HCT116 (cell line): ENCODE measurements around the gene ABHD16B. TPM values are rescaled to one million over a fixed set of nuclear protein-coding genes. Genes with fewer than 3 reads are reported as not detected.
A peak's percentile ranks its signal among the peaks of the same experiment; 100 is the strongest.

ENCODE experiments used
- ATAC-seq: fragments of 200-7000 bp; cut with Tn5 transposase; 2 replicates; pipeline ENCODE4 v1.9.1; 2020; ENCODE audit warnings: mild to moderate bottlenecking, moderate library complexity
- BruUV-seq: library from RNA; stranded (reverse); fragments of 400-500 nt; replicated peaks from 2 replicates; lab custom pipeline; 2021; lab: Mats Ljungman, UMichigan
- CTCF ChIA-PET: fragments of 300-600 bp; sonication (Branson Sonifier 250); formaldehyde crosslinking; loops from one replicate; lab custom pipeline; 2021; ENCODE audit warnings: antibody characterized with exemption; lab: Charles Lee
- POLR2A ChIA-PET: fragments of 300-600, 350-600 bp; sonication (Branson Sonifier 250); formaldehyde crosslinking; loops from one replicate; lab custom pipeline; 2021; ENCODE audit warnings: antibody characterized with exemption; lab: Charles Lee
- RAD21 ChIA-PET, 2 experiments: fragments of 300-600 bp; sonication (Branson Sonifier 250); formaldehyde crosslinking; loops; one replicate each; lab custom pipeline; 2023; ENCODE audit warnings: low total read pairs in 2 of 2; ENCODE audit not compliant: uncharacterized antibody in 2 of 2, unreplicated experiment in 2 of 2, low non-redundant PET in 1 of 2; lab: Charles Lee
- DNase-seq: peaks from one replicate; pipeline ENCODE4 v3.0.0-alpha.2; 2010; ENCODE audit warnings: low read depth, low spot score
- H2AFZ ChIP-seq: fragments of 200-600 bp; shearing (Covaris generic), sonication (generic); 2 replicates; pipeline ENCODE4 v1.6.1; 2017; ENCODE audit warnings: low read depth, mixed run types, mixed read lengths, antibody characterized with exemption, low read length; ENCODE audit not compliant: poor library complexity, severe bottlenecking
- H3K27ac ChIP-seq: 2 replicates; pipeline ENCODE4 v1.5.1; 2012; ENCODE audit warnings: low read depth, low read length
- H3K27me3 ChIP-seq: fragments of 200-600 bp; sonication (generic); 2 replicates; pipeline ENCODE4 v1.6.1; 2016; ENCODE audit warnings: mixed run types, low read length, mixed read lengths; ENCODE audit not compliant: insufficient read depth
- H3K36me3 ChIP-seq, 2 experiments: fragments of 200-500 bp in 1 of 2; fragments of 200-600 bp in 1 of 2; sonication (Bioruptor generic) in 1 of 2; sonication (generic) in 1 of 2; 2 replicates each; pipeline versions ENCODE4 v1.5.1 to v1.6.1; 2014 to 2016; ENCODE audit warnings: low read length in 2 of 2, inconsistent platforms in 1 of 2, mixed read lengths in 1 of 2, mixed run types in 1 of 2; ENCODE audit not compliant: insufficient read depth in 2 of 2, control insufficient read depth in 1 of 2
- H3K4me1 ChIP-seq, 2 experiments: fragments of 200-600 bp in 1 of 2; sonication (generic) in 1 of 2; 2 replicates each; pipeline versions ENCODE4 v1.5.1 to v1.6.1; 2012 to 2017; ENCODE audit warnings: low read length in 2 of 2, inconsistent platforms in 1 of 2, mild to moderate bottlenecking in 1 of 2, mixed read lengths in 1 of 2, mixed run types in 1 of 2, moderate library complexity in 1 of 2; ENCODE audit not compliant: insufficient read depth in 2 of 2, control insufficient read depth in 1 of 2
- H3K4me2 ChIP-seq: fragments of 200-600 bp; sonication (generic); 2 replicates; pipeline ENCODE4 v1.6.1; 2017; ENCODE audit warnings: mixed run types, low read length, mixed read lengths
- H3K4me3 ChIP-seq, 2 experiments: fragments of 200-600 bp in 1 of 2; sonication (generic) in 1 of 2; replicated peaks in 1 of 2; 2 replicates each; pipeline ENCODE4 v1.5.1; 2011 to 2016; ENCODE audit warnings: low read length in 2 of 2, control low read depth in 1 of 2, low read depth in 1 of 2, mild to moderate bottlenecking in 1 of 2, mixed read lengths in 1 of 2, mixed run types in 1 of 2
- H3K79me2 ChIP-seq: fragments of 200-600 bp; sonication (generic); 2 replicates; pipeline ENCODE4 v1.6.1; 2017; ENCODE audit warnings: mild to moderate bottlenecking, mixed run types, low read length, moderate library complexity, mixed read lengths; ENCODE audit not compliant: insufficient read depth
- H3K9ac ChIP-seq: fragments of 200-600 bp; sonication (generic); 2 replicates; pipeline ENCODE4 v1.6.1; 2016; ENCODE audit warnings: low read length, mixed read lengths
- H3K9me2 ChIP-seq: fragments of 200-600 bp; sonication (generic), shearing (Covaris generic); 2 replicates; pipeline ENCODE4 v1.6.1; 2017; ENCODE audit warnings: mixed run types, mild to moderate bottlenecking, moderate library complexity; ENCODE audit not compliant: insufficient read depth
- H3K9me3 ChIP-seq, 2 experiments: fragments of 200-500 bp in 1 of 2; fragments of 200-600 bp in 1 of 2; sonication (Bioruptor generic) in 1 of 2; sonication (generic) in 1 of 2; 2 replicates each; pipeline ENCODE4 v1.6.1; 2014 to 2017; ENCODE audit warnings: low read length in 2 of 2, mixed read lengths in 2 of 2, inconsistent platforms in 1 of 2, low read depth in 1 of 2, mild to moderate bottlenecking in 1 of 2, mixed run types in 1 of 2, moderate library complexity in 1 of 2; ENCODE audit not compliant: control insufficient read depth in 1 of 2, insufficient read depth in 1 of 2
- H4K20me1 ChIP-seq: fragments of 200-600 bp; sonication (generic), shearing (Covaris generic); 2 replicates; pipeline ENCODE4 v1.6.1; 2017; ENCODE audit warnings: mixed run types, mild to moderate bottlenecking, moderate library complexity; ENCODE audit not compliant: insufficient read depth
- EGR1 ChIP-seq: IDR thresholded peaks from 2 replicates; pipeline ENCODE4 v1.6.1; 2012; ENCODE audit warnings: low read depth
- EZH2 ChIP-seq: fragments of 200-600 bp; sonication (generic); IDR thresholded peaks from 2 replicates; pipeline ENCODE4 v1.6.1; 2017; ENCODE audit warnings: antibody characterized with exemption, mixed run types
- FOSL1 ChIP-seq: IDR thresholded peaks from 2 replicates; pipeline ENCODE4 v1.6.1; 2012; ENCODE audit warnings: low read depth
- POLR2A ChIP-seq: IDR thresholded peaks from 2 replicates; pipeline ENCODE4 v1.7.0; 2011; ENCODE audit warnings: borderline replicate concordance; ENCODE audit not compliant: insufficient read depth, insufficient read length; ENCODE audit errors: extremely low read depth
- SP1 ChIP-seq: IDR thresholded peaks from 2 replicates; pipeline ENCODE4 v1.6.1; 2012; ENCODE audit warnings: low read depth
- SRF ChIP-seq: IDR thresholded peaks from 2 replicates; pipeline ENCODE4 v1.6.1; 2012; ENCODE audit warnings: low read depth
- TCF7L2 ChIP-seq: IDR thresholded peaks from 2 replicates; pipeline ENCODE4 v1.7.0; 2011; ENCODE audit warnings: borderline replicate concordance, inconsistent platforms; ENCODE audit not compliant: insufficient read depth, insufficient read length; ENCODE audit errors: extremely low read depth
- ZNF274 ChIP-seq: fragments of 200-500 bp; sonication (Bioruptor generic); IDR thresholded peaks from 2 replicates; pipeline ENCODE4 v1.6.1; 2014; ENCODE audit warnings: mild to moderate bottlenecking, low read depth, low read length, inconsistent platforms
- intact Hi-C: fragments of 100-400 bp; cut with micrococcal nuclease; formaldehyde crosslinking; loops from 2 replicates; pipeline ENCODE4 v1.10.0; 2022
- total RNA-seq: library from RNA; stranded (reverse); gene quantifications from one replicate; pipeline ENCODE4 v1.2.1, GENCODE V29; 2021; ENCODE audit not compliant: unreplicated experiment
- TF ChIP-seq, protein P1 (sequence below), 3 experiments: fragments of 200-600 bp in 1 of 3; sonication (generic) in 1 of 3; IDR thresholded peaks in 2 of 3; conservative IDR thresholded peaks in 1 of 3; 2 replicates each; pipeline ENCODE4 v1.5.1; 2012 to 2017; ENCODE audit warnings: low read depth in 2 of 3, low read length in 2 of 3, antibody characterized with exemption in 1 of 3, borderline replicate concordance in 1 of 3, control low read depth in 1 of 3, mild to moderate bottlenecking in 1 of 3, mixed read lengths in 1 of 3, mixed run types in 1 of 3, moderate library complexity in 1 of 3; ENCODE audit not compliant: insufficient read depth in 1 of 3
- TF ChIP-seq, protein P2 (sequence below): IDR thresholded peaks from 2 replicates; pipeline ENCODE4 v1.6.1; 2012

Gene ABHD16B
- total RNA-seq, 1 experiment from 2014 or later, result not detected

DNA sequence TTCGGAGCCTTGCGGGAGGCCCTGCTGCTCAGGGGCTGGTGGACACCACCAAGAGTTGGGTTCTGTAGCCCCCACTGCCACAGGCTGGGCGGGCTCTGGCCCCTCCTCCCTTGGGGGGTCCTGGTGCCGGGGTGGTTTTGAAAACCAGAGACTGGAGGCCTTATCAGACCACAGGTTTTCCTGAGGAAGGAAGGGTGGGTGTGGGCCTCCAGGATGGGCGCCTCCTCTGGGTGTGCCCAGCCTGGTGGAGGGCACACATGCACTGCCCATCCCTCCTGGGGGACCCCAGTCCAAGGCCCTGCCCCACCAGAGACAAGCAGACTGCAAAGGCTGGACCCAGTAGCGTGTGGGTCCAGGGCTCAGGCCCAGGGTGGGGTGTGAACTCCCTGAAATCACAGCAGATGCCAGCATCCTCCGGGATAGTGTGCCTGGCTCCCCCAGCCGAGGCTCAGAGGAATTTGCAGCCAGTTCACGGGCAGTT lies 16.7 kb upstream of the ABHD16B start:
- no TSS peak for BruUV-seq
- Histone ChIP-seq H3K27ac (no peak overlapping the region), H3K4me2 (no peak overlapping the region), H3K4me1 (peaks cover 23 to 28% of the 10 kb centered on the region in 2 experiments), H4K20me1 (no peaks in the 10 kb centered on the region), H3K79me2 (no peaks in the 10 kb centered on the region), H3K4me3 (no peak overlapping the region), H3K27me3 (no peaks in the 10 kb centered on the region), H3K9me3 (no peaks in the 10 kb centered on the region), H3K9ac (no peak overlapping the region), H2AFZ (no peak overlapping the region), H3K9me2 (no peaks in the 10 kb centered on the region), H3K36me3 (no peaks in the 10 kb centered on the region)
- ATAC-seq, result no peak
- TF ChIP-seq FOSL1, result no peak
- TF ChIP-seq, protein P1, sequence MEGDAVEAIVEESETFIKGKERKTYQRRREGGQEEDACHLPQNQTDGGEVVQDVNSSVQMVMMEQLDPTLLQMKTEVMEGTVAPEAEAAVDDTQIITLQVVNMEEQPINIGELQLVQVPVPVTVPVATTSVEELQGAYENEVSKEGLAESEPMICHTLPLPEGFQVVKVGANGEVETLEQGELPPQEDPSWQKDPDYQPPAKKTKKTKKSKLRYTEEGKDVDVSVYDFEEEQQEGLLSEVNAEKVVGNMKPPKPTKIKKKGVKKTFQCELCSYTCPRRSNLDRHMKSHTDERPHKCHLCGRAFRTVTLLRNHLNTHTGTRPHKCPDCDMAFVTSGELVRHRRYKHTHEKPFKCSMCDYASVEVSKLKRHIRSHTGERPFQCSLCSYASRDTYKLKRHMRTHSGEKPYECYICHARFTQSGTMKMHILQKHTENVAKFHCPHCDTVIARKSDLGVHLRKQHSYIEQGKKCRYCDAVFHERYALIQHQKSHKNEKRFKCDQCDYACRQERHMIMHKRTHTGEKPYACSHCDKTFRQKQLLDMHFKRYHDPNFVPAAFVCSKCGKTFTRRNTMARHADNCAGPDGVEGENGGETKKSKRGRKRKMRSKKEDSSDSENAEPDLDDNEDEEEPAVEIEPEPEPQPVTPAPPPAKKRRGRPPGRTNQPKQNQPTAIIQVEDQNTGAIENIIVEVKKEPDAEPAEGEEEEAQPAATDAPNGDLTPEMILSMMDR (IDR thresholded peaks at IDR 0.05 in 2 of 3, conservative IDR thresholded peaks at IDR 0.05 in 1 of 3; ENCODE audit: borderline replicate concordance in 1 of 3, insufficient read depth in 1 of 3, low read depth in 2 of 3, low read length in 2 of 3), result no peak
- TF ChIP-seq EGR1, result no peak
- TF ChIP-seq POLR2A, result no peak
- TF ChIP-seq SRF, result no peak
- TF ChIP-seq TCF7L2, result no peak
- intact Hi-C loops, result no loop called here
- ChIA-PET RAD21 (no interaction called here), POLR2A (no interaction called here), CTCF (no interaction called here)
- DNase-seq, result no peak

DNA sequence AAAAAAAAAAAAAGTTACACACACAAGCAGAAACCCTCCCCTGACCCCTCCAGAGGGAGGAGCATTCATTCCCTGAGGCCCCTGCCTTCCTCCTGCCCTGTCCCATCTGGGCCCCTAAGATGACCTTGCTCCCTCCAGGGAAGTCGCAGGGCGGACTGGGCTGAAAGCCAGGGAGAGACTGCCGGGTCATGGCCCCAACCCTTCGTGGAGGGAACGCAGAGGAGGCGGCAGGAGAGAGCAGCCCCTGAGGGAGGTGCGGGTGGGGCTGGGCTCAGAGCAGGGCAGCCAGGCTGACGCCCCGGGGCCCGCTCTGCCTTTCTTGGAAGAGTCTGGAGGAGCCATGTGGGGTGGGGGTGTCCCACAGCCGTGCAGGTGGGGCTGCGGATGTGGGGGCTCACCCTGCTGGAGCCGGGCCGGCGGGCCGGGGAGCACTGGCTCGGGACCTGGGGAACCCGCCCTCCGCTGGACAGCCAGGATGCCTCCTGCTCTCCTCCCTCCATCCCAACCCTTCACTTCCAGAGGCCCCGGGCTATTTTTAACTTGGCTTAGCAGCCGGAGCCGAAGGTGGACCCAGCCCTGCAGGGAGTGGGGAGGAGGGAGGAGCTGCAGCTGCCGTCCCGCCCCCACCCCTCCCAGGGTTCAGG lies 15.0 kb upstream of the ABHD16B start:
- peak overlapping the region; percentile 66 for H3K27ac ChIP-seq
- H3K4me1 ChIP-seq, result peaks cover 23 to 28% of the 10 kb centered on the region in 2 experiments
- no peaks in the 10 kb centered on the region for H3K79me2 ChIP-seq
- TF ChIP-seq, protein P1 (IDR thresholded peaks at IDR 0.05 in 2 of 3, conservative IDR thresholded peaks at IDR 0.05 in 1 of 3; ENCODE audit: borderline replicate concordance in 1 of 3, insufficient read depth in 1 of 3, low read depth in 2 of 3, low read length in 2 of 3), result no peak
- TF ChIP-seq, protein P2, sequence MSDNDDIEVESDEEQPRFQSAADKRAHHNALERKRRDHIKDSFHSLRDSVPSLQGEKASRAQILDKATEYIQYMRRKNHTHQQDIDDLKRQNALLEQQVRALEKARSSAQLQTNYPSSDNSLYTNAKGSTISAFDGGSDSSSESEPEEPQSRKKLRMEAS, result no peak
- no peak for TF ChIP-seq SP1
- TF ChIP-seq SRF, result no peak
- TF ChIP-seq EZH2, result no peak
- TF ChIP-seq ZNF274, result no peak
- no peak for TF ChIP-seq POLR2A

More for the DNA sequence above, 15.0 kb upstream of the ABHD16B start:
- Histone ChIP-seq H3K4me3 (peak overlapping the region; percentile 36 to 49), H3K9me3 (no peaks in the 10 kb centered on the region), H4K20me1 (no peaks in the 10 kb centered on the region), H3K27me3 (no peaks in the 10 kb centered on the region), H3K9me2 (no peaks in the 10 kb centered on the region), H3K36me3 (no peaks in the 10 kb centered on the region), H3K9ac (peak overlapping the region; percentile 49; the same call in 1 of the 2 replicates), H3K4me2 (peak overlapping the region; percentile 90), H2AFZ (peak overlapping the region; percentile 92)
- ATAC-seq, result peak; percentile 81
- BruUV-seq, result no TSS peak
- ChIA-PET CTCF (no interaction called here), POLR2A (no interaction called here), RAD21 (no interaction called here)
- DNase-seq, result no peak
- intact Hi-C loops, result no loop called here
